ENCODE measurements around the gene LCN6.

GRCh38 chr9:136722969-136723356, 25.4 kb downstream of the LCN6 start:
- TF ChIP-seq, protein P1, sequence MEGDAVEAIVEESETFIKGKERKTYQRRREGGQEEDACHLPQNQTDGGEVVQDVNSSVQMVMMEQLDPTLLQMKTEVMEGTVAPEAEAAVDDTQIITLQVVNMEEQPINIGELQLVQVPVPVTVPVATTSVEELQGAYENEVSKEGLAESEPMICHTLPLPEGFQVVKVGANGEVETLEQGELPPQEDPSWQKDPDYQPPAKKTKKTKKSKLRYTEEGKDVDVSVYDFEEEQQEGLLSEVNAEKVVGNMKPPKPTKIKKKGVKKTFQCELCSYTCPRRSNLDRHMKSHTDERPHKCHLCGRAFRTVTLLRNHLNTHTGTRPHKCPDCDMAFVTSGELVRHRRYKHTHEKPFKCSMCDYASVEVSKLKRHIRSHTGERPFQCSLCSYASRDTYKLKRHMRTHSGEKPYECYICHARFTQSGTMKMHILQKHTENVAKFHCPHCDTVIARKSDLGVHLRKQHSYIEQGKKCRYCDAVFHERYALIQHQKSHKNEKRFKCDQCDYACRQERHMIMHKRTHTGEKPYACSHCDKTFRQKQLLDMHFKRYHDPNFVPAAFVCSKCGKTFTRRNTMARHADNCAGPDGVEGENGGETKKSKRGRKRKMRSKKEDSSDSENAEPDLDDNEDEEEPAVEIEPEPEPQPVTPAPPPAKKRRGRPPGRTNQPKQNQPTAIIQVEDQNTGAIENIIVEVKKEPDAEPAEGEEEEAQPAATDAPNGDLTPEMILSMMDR (IDR thresholded peaks at IDR 0.05), result no peak
- no peak for TF ChIP-seq POLR2A (IDR thresholded peaks at IDR 0.05)
- TF ChIP-seq POLR2AphosphoS5 (IDR thresholded peaks at IDR 0.05), result no peak

All from upper lobe of left lung (tissue), 4 donors.